Heart right ventricle (tissue), 16 donors: ENCODE results near the gene KIDINS220. TPM values are rescaled to one million over a fixed set of nuclear protein-coding genes. Genes with fewer than 3 reads are reported as not detected.

Experiments used
- ATAC-seq, 8 donors: fragments of 200-7000 bp; cut with Tn5 transposase; one replicate each; pipeline ENCODE4 v1.9.1; 2020; ENCODE audit warnings: mild to moderate bottlenecking in 8 of 8, moderate library complexity in 8 of 8, moderate number of reproducible peaks in 1 of 8
- DNase-seq, 2 donors: peaks; one replicate each; pipeline ENCODE4 v3.0.0-alpha.2; 2020
- H3K27ac ChIP-seq, 10 donors: fragments of 200-600 bp; sonication (generic) in 2 of 10; one replicate each; pipeline versions ENCODE4 v1.5.0 to v1.8.0; 2020 to 2022; ENCODE audit warnings: mild to moderate bottlenecking in 3 of 10
- H3K27me3 ChIP-seq, 7 donors: fragments of 200-600 bp; one replicate each; pipeline ENCODE4 v1.8.0; 2021 to 2022; ENCODE audit warnings: mild to moderate bottlenecking in 2 of 7
- H3K36me3 ChIP-seq, 9 donors: fragments of 200-600 bp; sonication (generic) in 1 of 9; one replicate each; pipeline versions ENCODE4 v1.5.0 to v1.8.0; 2020 to 2022; ENCODE audit warnings: mild to moderate bottlenecking in 2 of 9
- H3K4me1 ChIP-seq, 9 donors: fragments of 200-600 bp; sonication (generic) in 1 of 9; one replicate each; pipeline versions ENCODE4 v1.5.0 to v1.8.0; 2020 to 2022; ENCODE audit warnings: mild to moderate bottlenecking in 4 of 9
- H3K4me3 ChIP-seq, 10 donors: fragments of 200-600 bp; sonication (generic) in 2 of 10; one replicate each; pipeline versions ENCODE4 v1.5.0 to v1.8.0; 2020 to 2022; ENCODE audit warnings: mild to moderate bottlenecking in 7 of 10, moderate library complexity in 2 of 10
- H3K9me3 ChIP-seq, 11 donors: fragments of 200-600 bp in 10 of 11; sonication (generic) in 2 of 11; one replicate each; pipeline versions ENCODE4 v1.5.0 to v1.8.0; 2013 to 2022; ENCODE audit warnings: mild to moderate bottlenecking in 2 of 11, control low read depth in 1 of 11, moderate library complexity in 1 of 11
- WGBS, 2 donors: extraction: QIAGEN DNeasy Blood & Tissue Kit; methylation state at CpG; one replicate each; pipeline ENCODE4 v1.1.7; 2013; ENCODE audit warnings: inconsistent platforms in 1 of 2; 5-methylcytosine and 5-hydroxymethylcytosine counted together
- intact Hi-C, 10 donors: fragments of 100-400 bp; cut with DNase I; formaldehyde crosslinking; loops; one replicate each; pipeline versions ENCODE4 v1.11.1 to v1.14.2; 2022
- polyA plus RNA-seq, 2 donors: library from polyadenylated mRNA; stranded (reverse); fragments of 200-250 nt; gene quantifications; one replicate each; pipeline ENCODE4 v1.2.3, GENCODE V29; 2013
- total RNA-seq, 10 donors: library from RNA; stranded (reverse); fragmentation: NEBNext Ultra II Directional in 3 of 10; extraction: Animal tissue kit (Norgen Biotek cat#: 25700) in 3 of 10; gene quantifications; one replicate each; pipeline versions ENCODE4 v1.2.1 to v1.2.4, GENCODE V29; 2021 to 2023
- TF ChIP-seq, protein P1 (sequence below), 9 donors: fragments of 200-600 bp; sonication (generic) in 2 of 9; IDR thresholded peaks; one replicate each; pipeline versions ENCODE4 v1.5.0 to v1.8.0; 2021 to 2022; ENCODE audit warnings: antibody characterized with exemption in 9 of 9, mild to moderate bottlenecking in 5 of 9, moderate library complexity in 1 of 9
- donor health status: Arrhythmogenic right ventricular cardiomyopathy.
- donor health status: ischemic (EF 13 %, LVEDD 7.1; RV severe dilation, severe dysfunction).
- donor health status: healthy with polysubstance abuse.
- donor health status: DM: no; HTN: yes; CAD: no.
- donor health status: DM: no; HTN: no; CAD: no.
- donor health status: ischemic (EF 25% LVEDD 6.9; RV normal size, moderate dysfunction).
- donor health status: ischemic (EF 25% LVEDD 5.7; RV mildly dilated, moderate dysfunction).
- donor health status: healthy.
- donor health status: DM: yes; HTN: yes; CAD: no.
- donor health status: Ischemic cardiomyopathy.
- donor health status: ischemic (EF 35%, LVEDD 5.7; RV mildly dilated, moderate dysfunction).
- donor health status: nonischemic (EF 11% LVEDD 7.7; RV severe dilation, severe dysfunction).
- donor health status: DM: yes; HTN: yes; CAD: no.
- donor health status: PGD.
- donor health status: ischemic (EF 29% LVEDD 5.4; RV normal size, mild dysfunction).
- donor health status: nonischemic (EF 23%, LVEDD 6.1; RV moderate dilation, normal function).

KIDINS220 gene
- total and polyA plus RNA-seq, 12 donors, result 20.0 to 116 (median 72.8) TPM

DNA sequence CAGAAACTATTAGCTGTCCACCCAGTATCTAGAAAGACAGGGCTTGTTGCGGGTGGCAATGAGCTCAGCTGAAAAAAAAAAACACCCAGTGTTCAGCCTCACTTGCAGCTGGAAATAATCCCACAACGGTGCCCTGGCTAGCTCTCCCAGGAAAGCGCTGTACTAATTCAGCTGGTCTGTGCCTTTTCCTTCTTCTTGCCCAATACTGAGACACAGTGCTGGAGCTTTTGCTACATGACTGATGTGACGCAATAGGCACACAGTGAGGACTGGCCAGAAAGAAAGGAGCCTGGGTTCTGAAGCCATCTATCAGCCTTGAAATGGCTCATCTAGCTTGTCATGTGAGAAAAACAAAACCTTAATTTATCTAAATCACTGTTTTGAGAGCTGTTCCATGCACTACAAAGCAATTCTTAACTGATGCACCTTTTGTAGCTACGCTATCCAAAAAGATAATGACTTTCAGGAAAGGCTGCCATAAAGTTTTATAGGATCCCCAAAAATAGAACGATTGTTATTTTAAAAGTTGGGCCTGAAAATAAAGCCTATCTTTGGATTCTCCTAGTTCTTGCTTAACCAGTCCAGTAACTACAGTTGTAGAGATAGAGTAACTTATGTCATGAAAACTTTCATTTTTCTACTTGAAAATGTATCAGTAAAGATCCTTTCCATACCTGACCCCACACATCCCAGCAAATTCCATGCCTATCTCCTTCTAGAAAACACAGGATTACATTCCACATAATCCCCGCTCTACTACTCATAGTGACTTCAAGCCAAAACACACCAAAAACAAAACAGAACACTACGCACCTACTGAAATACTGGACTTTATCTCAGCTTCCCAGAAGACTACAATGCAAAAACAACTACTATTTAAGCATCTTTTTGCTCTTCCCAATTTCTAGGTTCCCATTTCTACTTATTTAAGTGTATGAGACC, 15.9 kb downstream of the KIDINS220 start:
- intact Hi-C loops, result no loop called here
- Histone ChIP-seq H3K27me3 (no peaks in the 10 kb centered on the region), H3K27ac (peak overlapping the region in 9 of 10 donors; percentile 4 to 77 (median 59)), H3K9me3 (no peaks in the 10 kb centered on the region), H3K4me3 (no peak overlapping the region), H3K36me3 (peaks cover 0 to 79% (median 9%) of the 10 kb centered on the region in 9 donors), H3K4me1 (peaks cover 4 to 42% (median 22%) of the 10 kb centered on the region in 9 donors)
- DNase-seq, result peak; percentile 30 to 38
- WGBS, 2 donors, result 40 to 46% methylated on average over 8 of the region's 8 CpGs
- peak; percentile 65 to 97 (median 74) for ATAC-seq
- TF ChIP-seq, protein P1, sequence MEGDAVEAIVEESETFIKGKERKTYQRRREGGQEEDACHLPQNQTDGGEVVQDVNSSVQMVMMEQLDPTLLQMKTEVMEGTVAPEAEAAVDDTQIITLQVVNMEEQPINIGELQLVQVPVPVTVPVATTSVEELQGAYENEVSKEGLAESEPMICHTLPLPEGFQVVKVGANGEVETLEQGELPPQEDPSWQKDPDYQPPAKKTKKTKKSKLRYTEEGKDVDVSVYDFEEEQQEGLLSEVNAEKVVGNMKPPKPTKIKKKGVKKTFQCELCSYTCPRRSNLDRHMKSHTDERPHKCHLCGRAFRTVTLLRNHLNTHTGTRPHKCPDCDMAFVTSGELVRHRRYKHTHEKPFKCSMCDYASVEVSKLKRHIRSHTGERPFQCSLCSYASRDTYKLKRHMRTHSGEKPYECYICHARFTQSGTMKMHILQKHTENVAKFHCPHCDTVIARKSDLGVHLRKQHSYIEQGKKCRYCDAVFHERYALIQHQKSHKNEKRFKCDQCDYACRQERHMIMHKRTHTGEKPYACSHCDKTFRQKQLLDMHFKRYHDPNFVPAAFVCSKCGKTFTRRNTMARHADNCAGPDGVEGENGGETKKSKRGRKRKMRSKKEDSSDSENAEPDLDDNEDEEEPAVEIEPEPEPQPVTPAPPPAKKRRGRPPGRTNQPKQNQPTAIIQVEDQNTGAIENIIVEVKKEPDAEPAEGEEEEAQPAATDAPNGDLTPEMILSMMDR (IDR thresholded peaks at IDR 0.05), result no peak

DNA sequence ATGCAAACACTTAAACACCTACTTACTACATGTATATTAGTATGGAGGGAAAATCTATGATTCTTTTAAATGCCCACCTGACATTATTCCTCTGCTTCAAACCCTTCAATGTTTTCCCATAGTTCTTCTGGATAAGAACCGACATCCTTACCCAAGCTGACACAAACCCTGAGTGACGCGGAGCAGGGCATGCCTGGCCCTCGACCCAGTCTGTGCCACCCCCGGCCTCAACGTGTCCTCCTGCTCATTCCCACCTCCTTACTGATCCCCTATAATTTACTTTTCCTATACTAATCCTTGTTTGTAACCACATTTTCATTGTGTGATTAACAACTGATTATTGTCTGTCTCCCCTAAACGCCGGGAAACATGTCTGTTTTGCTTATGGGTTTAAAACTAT, 17.5 kb downstream of the KIDINS220 start:
- H3K9me3 ChIP-seq, result no peaks in the 10 kb centered on the region
- intact Hi-C loops, result no loop called here
- 59 to 71% methylated on average over 8 of the region's 8 CpGs for WGBS, 2 donors
- TF ChIP-seq, protein P1 (IDR thresholded peaks at IDR 0.05), result no peak
- no peak overlapping the region for H3K4me3 ChIP-seq
- no peaks in the 10 kb centered on the region for H3K27me3 ChIP-seq
- DNase-seq, result no peak
- peaks cover 4 to 42% (median 22%) of the 10 kb centered on the region in 9 donors for H3K4me1 ChIP-seq
- peak overlapping the region in 8 of 10 donors; percentile 11 to 77 (median 59) for H3K27ac ChIP-seq
- ATAC-seq, result peak in 4 of 8 donors; percentile 37 to 59 (median 49)
- H3K36me3 ChIP-seq, result peaks cover 0 to 79% (median 17%) of the 10 kb centered on the region in 9 donors

DNA sequence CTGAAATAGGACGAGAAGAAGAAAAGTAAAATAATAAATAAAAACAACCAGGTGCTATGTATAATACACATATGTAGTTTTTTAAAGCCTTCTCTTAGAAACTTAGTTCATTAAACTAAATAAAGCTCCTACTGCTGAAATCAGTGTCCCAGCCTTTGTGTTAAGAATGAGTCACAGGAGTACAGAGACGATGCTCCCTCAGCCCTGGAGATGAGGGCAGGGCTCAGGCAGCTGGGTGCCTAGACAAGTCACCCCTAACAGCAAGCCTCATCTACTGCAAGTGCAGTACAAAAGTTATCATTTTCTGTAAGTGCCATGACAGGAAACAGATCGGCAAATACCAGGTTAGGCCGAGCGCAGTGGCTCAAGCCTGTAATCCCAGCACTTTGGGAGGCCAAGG, 18.2 kb downstream of the KIDINS220 start:
- Histone ChIP-seq H3K9me3 (no peaks in the 10 kb centered on the region), H3K4me3 (no peak overlapping the region), H3K27ac (peak overlapping the region in 5 of 10 donors; percentile 56 to 77 (median 67)), H3K27me3 (no peaks in the 10 kb centered on the region), H3K36me3 (peaks cover 0 to 79% (median 12%) of the 10 kb centered on the region in 9 donors), H3K4me1 (peaks cover 4 to 42% (median 22%) of the 10 kb centered on the region in 9 donors)
- intact Hi-C loops, result no loop called here
- TF ChIP-seq, protein P1 (IDR thresholded peaks at IDR 0.05), result no peak
- ATAC-seq (peak in 6 of 8 donors; percentile 51 to 88 (median 68)), DNase-seq (no peak)
- 60 to 69% methylated on average over 5 of the region's 5 CpGs for WGBS, 2 donors

DNA sequence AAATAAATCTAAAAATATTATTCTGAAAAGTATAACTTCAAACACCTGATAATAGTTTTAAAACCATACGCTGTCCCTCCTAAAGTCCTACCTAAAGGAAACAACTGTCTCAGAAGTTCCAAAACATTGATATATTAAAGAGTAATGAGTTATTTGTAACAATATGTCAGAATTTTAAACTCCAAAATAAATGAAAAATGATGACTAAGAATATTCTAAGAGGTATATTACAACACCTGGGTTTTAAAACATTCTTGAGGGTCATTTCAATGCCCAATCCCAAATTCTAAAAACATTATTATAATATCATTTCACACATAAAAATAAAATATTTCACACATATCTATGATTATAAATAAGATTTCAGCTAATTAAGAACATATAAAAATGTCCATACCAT, 20.2 kb downstream of the KIDINS220 start:
- no peaks in the 10 kb centered on the region for H3K9me3 ChIP-seq
- TF ChIP-seq, protein P1 (IDR thresholded peaks at IDR 0.05), result no peak
- 94 to 96% methylated on average over 1 of the region's 1 CpG for WGBS, 2 donors
- no peak overlapping the region for H3K27ac ChIP-seq
- intact Hi-C loops, result no loop called here
- no peaks in the 10 kb centered on the region for H3K27me3 ChIP-seq
- no peak for ATAC-seq
- no peak overlapping the region for H3K4me3 ChIP-seq
- no peak for DNase-seq
- peaks cover 0 to 86% (median 11%) of the 10 kb centered on the region in 9 donors for H3K36me3 ChIP-seq
- peaks cover 4 to 34% (median 17%) of the 10 kb centered on the region in 9 donors for H3K4me1 ChIP-seq
